ENCODE measurements around the gene SRPX. TPM values are rescaled to one million over a fixed set of nuclear protein-coding genes. Genes with fewer than 3 reads are reported as not detected.

SRPX gene
- total RNA-seq, 1 experiment from 2014 or later, result 2.2 TPM

DNA sequence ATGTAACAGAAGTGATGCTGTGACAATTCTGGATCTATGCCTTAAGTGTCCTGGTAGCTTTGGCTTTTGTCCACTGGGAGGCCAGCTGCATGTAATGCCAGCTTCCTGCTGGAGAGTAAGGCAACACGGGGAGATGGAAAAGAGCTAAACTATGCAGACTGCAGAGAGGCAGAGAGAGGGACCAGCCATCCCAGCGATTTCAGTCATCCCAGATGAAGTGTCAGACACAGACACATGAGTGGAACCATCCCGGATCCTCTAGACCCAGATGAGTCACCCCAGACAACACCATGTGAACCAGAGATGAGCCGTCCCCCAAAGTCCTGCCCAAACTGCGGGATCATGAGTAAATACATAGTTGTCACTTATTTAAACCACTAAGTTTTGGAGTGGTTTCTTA, 14.6 kb downstream of the SRPX start:
- ChIA-PET CTCF (interaction anchor here (0.5 to 1.4 kb wide), 4 partner anchors 54 to 88 kb away, joined by 3 read pairs; no protein-coding TSS in a partner anchor), POLR2A (no interaction called here)
- BruUV-seq (replicated peaks), result no TSS peak
- Mint-ChIP-seq H3K27me3 (ENCODE audit: insufficient read depth, unreplicated experiment) (no peaks in the 10 kb centered on the region), H3K36me3 (ENCODE audit: insufficient read depth, unreplicated experiment) (no peaks in the 10 kb centered on the region), H3K9me3 (ENCODE audit: unreplicated experiment) (no peaks in the 10 kb centered on the region), H3K27ac (ENCODE audit: unreplicated experiment) (no peak overlapping the region), H3K4me3 (ENCODE audit: unreplicated experiment) (no peak overlapping the region), H3K4me1 (ENCODE audit: low read depth, unreplicated experiment) (no peaks in the 10 kb centered on the region)
- Histone ChIP-seq H3K27me3 (replicated peaks; ENCODE audit: control insufficient read depth, insufficient read depth, low read length) (no peaks in the 10 kb centered on the region), H3K4me1 (no peaks in the 10 kb centered on the region), H3K36me3 (ENCODE audit: control insufficient read depth, insufficient read depth, low read length) (no peaks in the 10 kb centered on the region), H3K4me3 (ENCODE audit: low read depth, low read length) (no peak overlapping the region), H3K9me3 (no peaks in the 10 kb centered on the region)
- TF ChIP-seq, protein P1, sequence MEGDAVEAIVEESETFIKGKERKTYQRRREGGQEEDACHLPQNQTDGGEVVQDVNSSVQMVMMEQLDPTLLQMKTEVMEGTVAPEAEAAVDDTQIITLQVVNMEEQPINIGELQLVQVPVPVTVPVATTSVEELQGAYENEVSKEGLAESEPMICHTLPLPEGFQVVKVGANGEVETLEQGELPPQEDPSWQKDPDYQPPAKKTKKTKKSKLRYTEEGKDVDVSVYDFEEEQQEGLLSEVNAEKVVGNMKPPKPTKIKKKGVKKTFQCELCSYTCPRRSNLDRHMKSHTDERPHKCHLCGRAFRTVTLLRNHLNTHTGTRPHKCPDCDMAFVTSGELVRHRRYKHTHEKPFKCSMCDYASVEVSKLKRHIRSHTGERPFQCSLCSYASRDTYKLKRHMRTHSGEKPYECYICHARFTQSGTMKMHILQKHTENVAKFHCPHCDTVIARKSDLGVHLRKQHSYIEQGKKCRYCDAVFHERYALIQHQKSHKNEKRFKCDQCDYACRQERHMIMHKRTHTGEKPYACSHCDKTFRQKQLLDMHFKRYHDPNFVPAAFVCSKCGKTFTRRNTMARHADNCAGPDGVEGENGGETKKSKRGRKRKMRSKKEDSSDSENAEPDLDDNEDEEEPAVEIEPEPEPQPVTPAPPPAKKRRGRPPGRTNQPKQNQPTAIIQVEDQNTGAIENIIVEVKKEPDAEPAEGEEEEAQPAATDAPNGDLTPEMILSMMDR (IDR thresholded peaks at IDR 0.05; ENCODE audit: insufficient read depth in 1 of 2, low read depth in 1 of 2, low read length in 1 of 2, severe bottlenecking in 1 of 2, unreplicated experiment in 1 of 2), result no peak
- no peak for DNase-seq
- intact Hi-C loops (cut with micrococcal nuclease; ENCODE audit: unreplicated experiment), result no loop called here

DNA sequence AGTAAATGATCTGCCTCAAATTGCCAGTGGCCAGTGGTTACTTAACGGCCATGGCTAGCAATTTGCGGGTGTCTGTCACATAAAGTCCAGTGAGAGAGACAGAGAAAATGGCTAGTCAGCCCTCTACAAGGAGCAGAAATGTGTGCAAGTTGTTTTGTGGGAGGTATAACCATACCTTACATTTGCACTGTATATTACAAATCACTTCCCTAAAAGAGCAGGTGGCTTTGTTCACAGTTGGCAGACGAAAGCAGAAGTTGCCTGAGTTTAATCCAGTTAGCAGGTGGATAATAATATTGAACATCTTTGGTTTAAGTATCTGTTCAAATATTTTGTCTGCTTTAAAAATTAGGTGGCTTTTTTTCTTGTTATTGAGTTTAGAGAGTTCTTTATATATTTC, 15.6 kb downstream of the SRPX start:
- CTCF ChIA-PET, result no interaction called here

DNA sequence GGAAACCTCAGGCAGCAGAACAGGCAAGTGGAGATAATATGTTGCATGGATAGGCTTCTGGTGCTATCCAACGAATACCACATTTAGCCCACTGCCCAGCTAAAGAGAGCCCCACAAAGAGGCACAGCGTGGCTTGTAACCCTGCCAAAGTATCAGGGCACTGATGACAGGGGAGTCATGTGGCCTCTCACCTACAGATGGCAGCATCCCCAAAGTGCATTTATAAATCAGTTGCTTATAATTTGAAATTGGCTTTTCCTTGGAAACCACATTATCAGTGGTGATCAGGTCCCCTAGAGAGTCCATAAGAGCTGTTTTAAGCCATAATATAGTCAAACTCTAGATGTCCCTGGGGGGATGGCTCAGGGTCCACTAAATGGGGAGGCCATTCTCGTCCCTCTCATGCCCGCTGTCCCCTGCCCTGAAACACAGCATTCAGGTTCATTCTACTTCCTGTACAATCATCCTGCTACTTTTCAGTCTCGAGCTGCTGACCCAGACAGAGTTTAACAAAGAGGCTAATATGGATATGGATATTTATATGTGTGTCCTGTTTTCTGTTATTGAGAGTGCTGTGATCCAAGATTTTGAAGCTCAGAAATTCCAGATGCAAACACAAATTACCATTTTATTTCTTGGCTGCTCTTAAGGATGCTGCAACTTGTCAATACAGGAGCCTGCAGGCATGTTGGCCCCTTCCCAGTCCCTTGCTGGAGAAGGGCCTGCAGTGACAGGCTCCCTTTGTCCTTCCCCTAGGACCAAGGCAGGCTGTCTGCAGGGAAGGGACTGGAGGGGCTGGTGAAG, 28.5 kb downstream of the SRPX start:
- Mint-ChIP-seq H3K9me3 (ENCODE audit: unreplicated experiment) (no peaks in the 10 kb centered on the region), H3K36me3 (ENCODE audit: insufficient read depth, unreplicated experiment) (no peaks in the 10 kb centered on the region), H3K27ac (ENCODE audit: unreplicated experiment) (no peak overlapping the region), H3K27me3 (ENCODE audit: insufficient read depth, unreplicated experiment) (no peaks in the 10 kb centered on the region), H3K4me3 (ENCODE audit: unreplicated experiment) (no peak overlapping the region), H3K4me1 (ENCODE audit: low read depth, unreplicated experiment) (no peaks in the 10 kb centered on the region)
- CTCF ChIA-PET, result interaction anchor here (0.6 to 1.9 kb wide), 3 partner anchors 135 to 843 kb away, joined by 3 to 6 read pairs (median 6); partner anchors contain the start of gene RPGR
- POLR2A ChIA-PET, result no interaction called here
- TF ChIP-seq, protein P1 (IDR thresholded peaks at IDR 0.05; ENCODE audit: insufficient read depth in 1 of 2, low read depth in 1 of 2, low read length in 1 of 2, severe bottlenecking in 1 of 2, unreplicated experiment in 1 of 2), result peak; percentile 38 to 48
- Histone ChIP-seq H3K4me3 (ENCODE audit: low read depth, low read length) (no peak overlapping the region), H3K4me1 (no peaks in the 10 kb centered on the region), H3K36me3 (ENCODE audit: control insufficient read depth, insufficient read depth, low read length) (no peaks in the 10 kb centered on the region), H3K9me3 (no peaks in the 10 kb centered on the region), H3K27me3 (replicated peaks; ENCODE audit: control insufficient read depth, insufficient read depth, low read length) (no peaks in the 10 kb centered on the region)
- DNase-seq, result no peak
- BruUV-seq (replicated peaks), result no TSS peak
- intact Hi-C loops (cut with micrococcal nuclease; ENCODE audit: unreplicated experiment), result loop anchor here (1.0 to 10.0 kb wide), 3 partner anchors 83 to 135 kb away; partner anchors contain the start of gene RPGR

More for the DNA sequence above, 15.6 kb downstream of the SRPX start:
- Histone ChIP-seq H3K4me1 (no peaks in the 10 kb centered on the region), H3K27me3 (replicated peaks; ENCODE audit: control insufficient read depth, insufficient read depth, low read length) (no peaks in the 10 kb centered on the region), H3K36me3 (ENCODE audit: control insufficient read depth, insufficient read depth, low read length) (no peaks in the 10 kb centered on the region), H3K9me3 (no peaks in the 10 kb centered on the region), H3K4me3 (ENCODE audit: low read depth, low read length) (no peak overlapping the region)
- no TSS peak for BruUV-seq (replicated peaks)
- TF ChIP-seq, protein P1 (IDR thresholded peaks at IDR 0.05; ENCODE audit: insufficient read depth in 1 of 2, low read depth in 1 of 2, low read length in 1 of 2, severe bottlenecking in 1 of 2, unreplicated experiment in 1 of 2), result no peak
- Mint-ChIP-seq H3K9me3 (ENCODE audit: unreplicated experiment) (no peaks in the 10 kb centered on the region), H3K27me3 (ENCODE audit: insufficient read depth, unreplicated experiment) (no peaks in the 10 kb centered on the region), H3K4me1 (ENCODE audit: low read depth, unreplicated experiment) (no peaks in the 10 kb centered on the region), H3K4me3 (ENCODE audit: unreplicated experiment) (no peak overlapping the region), H3K36me3 (ENCODE audit: insufficient read depth, unreplicated experiment) (no peaks in the 10 kb centered on the region), H3K27ac (ENCODE audit: unreplicated experiment) (no peak overlapping the region)
- intact Hi-C loops (cut with micrococcal nuclease; ENCODE audit: unreplicated experiment), result no loop called here
- DNase-seq, result no peak
- POLR2A ChIA-PET, result no interaction called here
